Cardiac ventricle fibroblast (primary cell): ENCODE measurements around the gene OR14J1. TPM values are rescaled to one million over a fixed set of nuclear protein-coding genes. Genes with fewer than 3 reads are reported as not detected.

ENCODE experiments used
- total RNA-seq: library from RNA; depleted of rRNA; stranded (reverse); fragments of >200 nt; gene quantifications from 2 replicates; pipeline ENCODE4 v1.2.3, GENCODE V29; 2015

OR14J1 gene
- not detected in 2 replicates for total RNA-seq

GRCh38 chr6:29301316-29301715 is at the start of gene OR14J1:
Gene OR14J1, plus strand, starts transcription at chr6:29301701. Its CDS starts 4,989 bp downstream, at chr6:29306690.

Other genes starting within 250 kb of the OR14J1 start
- not detected in 2 replicates for gene OR2B3, start 214.4 kb upstream of the OR14J1 start, total RNA-seq
- not detected in 2 replicates for gene OR2J1, start 202.2 kb upstream of the OR14J1 start, total RNA-seq
- not detected in 2 replicates for gene OR2J3, start 193.6 kb upstream of the OR14J1 start, total RNA-seq
- not detected in 2 replicates for gene OR2J2, start 130.8 kb upstream of the OR14J1 start, total RNA-seq
- not detected in 2 replicates for gene OR5V1, start 67.2 kb downstream of the OR14J1 start, total RNA-seq
- gene OR12D3, start 73.6 kb downstream of the OR14J1 start, total RNA-seq = not detected in 2 replicates
- not detected in 2 replicates for gene OR12D2, start 93.9 kb downstream of the OR14J1 start, total RNA-seq
- not detected in 2 replicates for gene OR12D1, start 113.2 kb downstream of the OR14J1 start, total RNA-seq
- not detected in 2 replicates for gene OR10C1, start 137.6 kb downstream of the OR14J1 start, total RNA-seq
- not detected in 2 replicates for gene OR11A1, start 155.4 kb downstream of the OR14J1 start, total RNA-seq
- gene OR2H1, start 155.5 kb downstream of the OR14J1 start, total RNA-seq = not detected in 2 replicates
- not detected in 2 replicates for gene MAS1L, start 186.3 kb downstream of the OR14J1 start, total RNA-seq